ENCODE results near the gene IMPDH1.

- no peak for TF ChIP-seq CTCF (conservative IDR thresholded peaks at IDR 0.05; ENCODE audit: low read length)
- no peak for TF ChIP-seq EZH2phosphoT487 (IDR thresholded peaks at IDR 0.05; ENCODE audit: borderline replicate concordance)
These were observed 46.5 kb upstream of the IMPDH1 start for GRCh38 chr7:128456255-128456725.

Data from Loucy (cell line).